Ramos (cell line): ENCODE measurements around the gene MOB3C.
"Not testable (repeated sequence)": the region's sequence is repeated elsewhere in the genome, so short reads cannot be mapped to it uniquely, and the experiment has no call there.

Experiments used
- in situ Hi-C: fragments of 300-500 bp; cut with MboI; formaldehyde crosslinking; loops from one replicate; pipeline ENCODE4 v1.14.3; 2022; ENCODE audit warnings: low sequenced_read_pairs; ENCODE audit not compliant: unreplicated experiment

MOB3C gene

GRCh38 chr1:46616277-46617107, at the start of gene MOB3C:
MOB3C (minus strand) TSS chr1:46616811; CDS start chr1:46613321, 3,490 bp downstream.
- in situ Hi-C loops = no loop called here

GRCh38 chr1:46665983-46666382, 49.4 kb upstream of the MOB3C start:
- in situ Hi-C loops = no loop called here

GRCh38 chr1:46662919-46663318, 46.3 kb upstream of the MOB3C start:
- in situ Hi-C loops = not testable (repeated sequence)

DNA sequence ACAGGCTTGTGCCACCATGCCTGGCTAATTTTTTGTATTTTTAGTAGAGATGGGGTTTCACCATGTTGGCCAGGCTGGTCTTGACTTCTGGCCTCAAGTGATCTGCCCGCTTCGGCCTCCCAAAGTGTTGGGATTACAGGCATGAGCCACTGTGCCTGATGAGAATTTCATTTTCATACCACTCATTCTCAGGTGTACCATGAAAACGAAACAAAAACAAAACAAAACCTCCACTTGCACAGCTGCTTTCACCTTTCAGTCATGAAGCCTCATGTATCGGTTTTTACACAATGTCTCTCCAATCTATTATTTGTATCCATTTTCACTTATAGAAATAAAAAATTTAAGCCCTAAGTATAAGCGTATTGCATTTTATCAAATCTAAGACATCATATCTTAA, 43.5 kb upstream of the MOB3C start:
- in situ Hi-C loops = not testable (repeated sequence)

- in situ Hi-C loops = no loop called here
These were observed 42.8 kb upstream of the MOB3C start for GRCh38 chr1:46659307-46659870.

GRCh38 chr1:46657775-46658174, 41.2 kb upstream of the MOB3C start:
- in situ Hi-C loops = no loop called here

- in situ Hi-C loops = no loop called here
These were observed 40.0 kb upstream of the MOB3C start for GRCh38 chr1:46656643-46657042.

GRCh38 chr1:46655848-46656247, 39.2 kb upstream of the MOB3C start:
- in situ Hi-C loops = no loop called here

DNA sequence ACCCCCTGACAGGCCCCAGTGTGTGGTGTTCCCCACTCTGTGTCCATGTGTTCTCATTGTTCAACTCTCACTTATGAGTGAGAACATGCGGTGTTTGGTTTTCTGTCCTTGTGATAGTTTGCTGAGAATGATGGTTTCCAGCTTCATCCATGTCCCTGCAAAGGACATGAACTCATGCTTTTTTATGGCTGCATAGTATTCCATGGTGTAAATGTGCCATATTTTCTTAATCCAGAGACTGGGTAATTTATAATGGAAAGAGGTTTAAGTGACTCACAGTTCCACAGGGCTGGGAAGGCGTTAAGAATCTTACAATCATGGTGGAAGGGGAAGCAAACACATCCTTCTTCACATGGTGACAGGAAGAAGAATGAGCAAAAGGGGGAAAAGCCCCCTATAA, 38.1 kb upstream of the MOB3C start:
- in situ Hi-C loops = not testable (repeated sequence)

GRCh38 chr1:46654012-46654411, 37.4 kb upstream of the MOB3C start:
- in situ Hi-C loops = no loop called here

DNA sequence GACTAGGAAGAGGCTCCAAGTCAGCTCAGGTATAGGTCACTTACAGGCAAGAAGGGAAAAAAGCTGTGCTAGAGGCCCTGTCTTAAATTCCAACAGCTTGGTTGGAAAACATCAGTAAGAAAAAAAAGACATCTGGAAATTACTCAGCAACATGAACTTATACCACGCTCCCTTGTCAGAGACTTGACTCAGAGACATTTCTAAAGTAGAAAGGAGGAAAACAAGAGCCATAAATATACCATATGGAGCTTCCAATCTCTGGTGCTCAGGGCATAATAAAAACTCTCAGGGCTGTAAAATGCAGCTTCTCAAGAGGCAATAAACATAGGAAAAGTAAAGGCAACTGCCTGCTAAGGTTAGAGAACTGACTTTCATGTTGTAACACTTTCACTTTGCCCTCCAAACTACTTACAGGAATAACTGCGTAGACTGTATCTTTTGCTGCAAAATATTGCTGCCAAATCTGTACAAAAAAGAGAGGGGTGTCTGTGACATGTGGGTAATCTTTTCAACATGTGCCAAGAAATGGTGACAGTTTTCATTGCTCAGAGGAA, 36.9 kb upstream of the MOB3C start:
- in situ Hi-C loops = no loop called here

DNA sequence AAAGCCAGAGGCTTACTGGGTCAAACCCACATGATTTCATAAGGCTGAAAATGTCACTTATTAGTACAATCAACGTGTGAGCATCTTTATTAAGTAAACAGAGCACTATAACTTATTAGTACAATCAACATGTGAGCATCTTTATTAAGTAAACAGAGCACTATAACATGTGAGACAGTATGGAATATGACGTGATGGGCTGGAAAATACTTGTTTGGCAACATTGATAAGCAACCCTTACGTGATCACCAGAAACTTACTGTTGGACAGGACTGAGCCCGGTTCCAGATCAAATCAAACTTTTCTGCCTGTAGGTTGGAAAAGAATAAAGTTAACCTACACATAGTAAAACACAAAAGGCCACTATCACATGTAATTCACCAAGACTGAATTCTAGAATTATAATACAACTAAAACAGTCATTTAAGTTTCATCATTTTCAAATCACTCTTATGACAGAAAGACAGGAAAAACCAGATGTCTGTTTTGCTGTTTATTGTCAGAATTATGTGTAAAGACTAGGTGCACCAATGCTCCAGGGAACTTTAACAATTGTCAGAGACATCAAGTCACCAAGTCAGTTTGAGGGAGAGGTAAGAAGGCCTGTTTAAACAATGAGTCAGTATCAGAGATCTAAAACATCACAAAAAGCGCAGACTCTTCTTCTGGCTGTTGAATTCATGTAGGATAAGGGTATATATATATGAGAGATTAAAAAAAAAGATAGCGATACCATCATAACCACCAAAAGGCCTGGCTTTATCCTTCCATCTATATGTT, 35.9 kb upstream of the MOB3C start:
- in situ Hi-C loops = no loop called here

GRCh38 chr1:46651152-46651551, 34.5 kb upstream of the MOB3C start:
- in situ Hi-C loops = not testable (repeated sequence)

- in situ Hi-C loops = no loop called here
These were observed 33.9 kb upstream of the MOB3C start for GRCh38 chr1:46650491-46650890.

- in situ Hi-C loops = no loop called here
These were observed 33.2 kb upstream of the MOB3C start for GRCh38 chr1:46649764-46650163.

- in situ Hi-C loops = no loop called here
These were observed 31.0 kb upstream of the MOB3C start for GRCh38 chr1:46647611-46648010.

DNA sequence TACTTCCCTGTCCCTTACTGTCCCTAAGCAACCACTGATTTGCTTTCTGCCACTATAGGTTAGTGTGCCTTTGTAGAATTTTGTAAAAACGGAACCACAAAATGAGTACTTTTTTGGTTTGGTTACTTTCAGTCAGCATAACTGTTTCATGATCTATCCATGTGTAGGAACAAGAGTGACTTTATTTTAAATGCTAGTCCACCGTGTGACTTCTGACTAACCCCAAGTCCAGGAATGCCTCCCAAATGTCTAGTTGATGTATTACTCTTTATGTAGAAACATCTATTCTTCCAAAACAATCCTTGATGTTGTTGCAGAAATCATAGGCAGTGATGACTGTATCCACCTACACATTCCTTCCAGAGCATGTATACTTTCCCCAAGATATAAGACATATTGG, 30.2 kb upstream of the MOB3C start:
- in situ Hi-C loops = no loop called here

GRCh38 chr1:46646331-46646730, 29.7 kb upstream of the MOB3C start:
- in situ Hi-C loops = no loop called here

- in situ Hi-C loops = no loop called here
These were observed 29.2 kb upstream of the MOB3C start for GRCh38 chr1:46645815-46646214.

DNA sequence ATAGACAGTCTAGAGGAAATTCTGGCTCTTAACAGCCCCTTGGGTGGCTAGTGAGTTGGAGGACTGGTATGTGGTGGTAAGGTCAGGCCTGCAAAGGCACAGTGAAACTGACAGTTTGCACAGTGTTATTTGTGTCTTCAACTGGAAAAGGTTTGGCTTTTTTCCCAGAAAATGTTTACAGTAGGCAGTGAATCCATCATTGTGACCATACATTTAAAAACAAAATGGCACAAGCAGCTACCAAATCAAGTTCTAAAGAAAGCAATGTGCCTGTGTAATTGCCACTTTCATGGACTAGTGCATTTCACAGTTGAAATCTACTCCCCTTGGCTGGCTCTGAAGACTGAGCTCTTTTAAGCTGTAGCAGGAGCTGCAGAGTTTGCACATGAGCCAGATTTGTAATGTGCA, 26.8 kb upstream of the MOB3C start:
- in situ Hi-C loops = no loop called here

- in situ Hi-C loops = no loop called here
These were observed 25.6 kb upstream of the MOB3C start for GRCh38 chr1:46642115-46642680.
